Kidney epithelial cell (primary cell): ENCODE measurements around the gene ID2. TPM values are rescaled to one million over a fixed set of nuclear protein-coding genes. Genes with fewer than 3 reads are reported as not detected.

ENCODE experiments used
- DNase-seq: peaks from one replicate; pipeline ENCODE4 v3.0.0-alpha.2; 2010; ENCODE audit warnings: low read depth
- H3K27me3 ChIP-seq: 2 replicates; pipeline ENCODE4 v1.6.0; 2011; ENCODE audit warnings: low read length; ENCODE audit not compliant: control insufficient read depth, insufficient read depth
- H3K36me3 ChIP-seq: 2 replicates; pipeline ENCODE4 v1.5.1; 2011; ENCODE audit warnings: low read length; ENCODE audit not compliant: control insufficient read depth, insufficient read depth
- H3K4me3 ChIP-seq: 2 replicates; pipeline ENCODE4 v1.5.1; 2011; ENCODE audit warnings: low read depth, mild to moderate bottlenecking, control low read depth, low read length
- CTCF ChIP-seq: IDR thresholded peaks from 2 replicates; pipeline ENCODE4 v1.5.1; 2011; ENCODE audit warnings: mild to moderate bottlenecking, moderate library complexity, low read length, control low read depth, inconsistent platforms; ENCODE audit not compliant: insufficient read depth, poor library complexity, severe bottlenecking
- total RNA-seq: library from RNA; depleted of rRNA; stranded (reverse); fragments of >200 nt; gene quantifications from 2 replicates; pipeline ENCODE4 v1.2.3, GENCODE V29; 2015

The ID2 gene
- total RNA-seq, 1 donor from 2014 or later: 19.4 TPM

GRCh38 chr2:8656811-8657210 is 25.0 kb upstream of the ID2 start:
- Histone ChIP-seq H3K36me3 (no peaks in the 10 kb centered on the region), H3K4me3 (no peak overlapping the region), H3K27me3 (no peaks in the 10 kb centered on the region)
- no peak for DNase-seq
- no peak for TF ChIP-seq CTCF

GRCh38 chr2:8657423-8658062 is 24.3 kb upstream of the ID2 start:
- Histone ChIP-seq H3K36me3 (no peaks in the 10 kb centered on the region), H3K27me3 (no peaks in the 10 kb centered on the region), H3K4me3 (no peak overlapping the region)
- DNase-seq: no peak
- TF ChIP-seq CTCF: no peak

GRCh38 chr2:8658064-8658862 is 23.6 kb upstream of the ID2 start:
- DNase-seq: no peak
- H3K36me3 ChIP-seq: no peaks in the 10 kb centered on the region
- H3K27me3 ChIP-seq: no peaks in the 10 kb centered on the region
- no peak for TF ChIP-seq CTCF
- no peak overlapping the region for H3K4me3 ChIP-seq

- no peaks in the 10 kb centered on the region for H3K36me3 ChIP-seq
- no peak for TF ChIP-seq CTCF
- H3K27me3 ChIP-seq: no peaks in the 10 kb centered on the region
- H3K4me3 ChIP-seq: no peak overlapping the region
- DNase-seq: no peak
Measured at GRCh38 chr2:8659092-8659734, 22.6 kb upstream of the ID2 start.

- H3K4me3 ChIP-seq: no peak overlapping the region
- no peak for DNase-seq
- H3K27me3 ChIP-seq: no peaks in the 10 kb centered on the region
- no peak for TF ChIP-seq CTCF
- H3K36me3 ChIP-seq: no peaks in the 10 kb centered on the region
Measured at GRCh38 chr2:8659735-8660492, 21.9 kb upstream of the ID2 start.
